HCT116 (cell line): ENCODE measurements around the gene LSAMP. TPM values are rescaled to one million over a fixed set of nuclear protein-coding genes. Genes with fewer than 3 reads are reported as not detected.

ENCODE experiments used
- ATAC-seq: fragments of 200-7000 bp; cut with Tn5 transposase; 2 replicates; pipeline ENCODE4 v1.9.1; 2020; ENCODE audit warnings: mild to moderate bottlenecking, moderate library complexity
- BruUV-seq: library from RNA; stranded (reverse); fragments of 400-500 nt; replicated peaks from 2 replicates; lab custom pipeline; 2021; lab: Mats Ljungman, UMichigan
- CTCF ChIA-PET: fragments of 300-600 bp; sonication (Branson Sonifier 250); formaldehyde crosslinking; loops from one replicate; lab custom pipeline; 2021; ENCODE audit warnings: antibody characterized with exemption; lab: Charles Lee
- POLR2A ChIA-PET: fragments of 300-600, 350-600 bp; sonication (Branson Sonifier 250); formaldehyde crosslinking; loops from one replicate; lab custom pipeline; 2021; ENCODE audit warnings: antibody characterized with exemption; lab: Charles Lee
- RAD21 ChIA-PET, 2 experiments: fragments of 300-600 bp; sonication (Branson Sonifier 250); formaldehyde crosslinking; loops; one replicate each; lab custom pipeline; 2023; ENCODE audit warnings: low total read pairs in 2 of 2; ENCODE audit not compliant: uncharacterized antibody in 2 of 2, unreplicated experiment in 2 of 2, low non-redundant PET in 1 of 2; lab: Charles Lee
- DNase-seq: peaks from one replicate; pipeline ENCODE4 v3.0.0-alpha.2; 2010; ENCODE audit warnings: low read depth, low spot score
- H2AFZ ChIP-seq: fragments of 200-600 bp; shearing (Covaris generic), sonication (generic); 2 replicates; pipeline ENCODE4 v1.6.1; 2017; ENCODE audit warnings: low read depth, mixed run types, mixed read lengths, antibody characterized with exemption, low read length; ENCODE audit not compliant: poor library complexity, severe bottlenecking
- H3K27ac ChIP-seq: 2 replicates; pipeline ENCODE4 v1.5.1; 2012; ENCODE audit warnings: low read depth, low read length
- H3K27me3 ChIP-seq: fragments of 200-600 bp; sonication (generic); 2 replicates; pipeline ENCODE4 v1.6.1; 2016; ENCODE audit warnings: mixed run types, low read length, mixed read lengths; ENCODE audit not compliant: insufficient read depth
- H3K36me3 ChIP-seq, 2 experiments: fragments of 200-500 bp in 1 of 2; fragments of 200-600 bp in 1 of 2; sonication (Bioruptor generic) in 1 of 2; sonication (generic) in 1 of 2; 2 replicates each; pipeline versions ENCODE4 v1.5.1 to v1.6.1; 2014 to 2016; ENCODE audit warnings: low read length in 2 of 2, inconsistent platforms in 1 of 2, mixed read lengths in 1 of 2, mixed run types in 1 of 2; ENCODE audit not compliant: insufficient read depth in 2 of 2, control insufficient read depth in 1 of 2
- H3K4me1 ChIP-seq, 2 experiments: fragments of 200-600 bp in 1 of 2; sonication (generic) in 1 of 2; 2 replicates each; pipeline versions ENCODE4 v1.5.1 to v1.6.1; 2012 to 2017; ENCODE audit warnings: low read length in 2 of 2, inconsistent platforms in 1 of 2, mild to moderate bottlenecking in 1 of 2, mixed read lengths in 1 of 2, mixed run types in 1 of 2, moderate library complexity in 1 of 2; ENCODE audit not compliant: insufficient read depth in 2 of 2, control insufficient read depth in 1 of 2
- H3K4me2 ChIP-seq: fragments of 200-600 bp; sonication (generic); 2 replicates; pipeline ENCODE4 v1.6.1; 2017; ENCODE audit warnings: mixed run types, low read length, mixed read lengths
- H3K4me3 ChIP-seq, 2 experiments: fragments of 200-600 bp in 1 of 2; sonication (generic) in 1 of 2; replicated peaks in 1 of 2; 2 replicates each; pipeline ENCODE4 v1.5.1; 2011 to 2016; ENCODE audit warnings: low read length in 2 of 2, control low read depth in 1 of 2, low read depth in 1 of 2, mild to moderate bottlenecking in 1 of 2, mixed read lengths in 1 of 2, mixed run types in 1 of 2
- H3K79me2 ChIP-seq: fragments of 200-600 bp; sonication (generic); 2 replicates; pipeline ENCODE4 v1.6.1; 2017; ENCODE audit warnings: mild to moderate bottlenecking, mixed run types, low read length, moderate library complexity, mixed read lengths; ENCODE audit not compliant: insufficient read depth
- H3K9ac ChIP-seq: fragments of 200-600 bp; sonication (generic); 2 replicates; pipeline ENCODE4 v1.6.1; 2016; ENCODE audit warnings: low read length, mixed read lengths
- H3K9me2 ChIP-seq: fragments of 200-600 bp; sonication (generic), shearing (Covaris generic); 2 replicates; pipeline ENCODE4 v1.6.1; 2017; ENCODE audit warnings: mixed run types, mild to moderate bottlenecking, moderate library complexity; ENCODE audit not compliant: insufficient read depth
- H3K9me3 ChIP-seq, 2 experiments: fragments of 200-500 bp in 1 of 2; fragments of 200-600 bp in 1 of 2; sonication (Bioruptor generic) in 1 of 2; sonication (generic) in 1 of 2; 2 replicates each; pipeline ENCODE4 v1.6.1; 2014 to 2017; ENCODE audit warnings: low read length in 2 of 2, mixed read lengths in 2 of 2, inconsistent platforms in 1 of 2, low read depth in 1 of 2, mild to moderate bottlenecking in 1 of 2, mixed run types in 1 of 2, moderate library complexity in 1 of 2; ENCODE audit not compliant: control insufficient read depth in 1 of 2, insufficient read depth in 1 of 2
- H4K20me1 ChIP-seq: fragments of 200-600 bp; sonication (generic), shearing (Covaris generic); 2 replicates; pipeline ENCODE4 v1.6.1; 2017; ENCODE audit warnings: mixed run types, mild to moderate bottlenecking, moderate library complexity; ENCODE audit not compliant: insufficient read depth
- EGR1 ChIP-seq: IDR thresholded peaks from 2 replicates; pipeline ENCODE4 v1.6.1; 2012; ENCODE audit warnings: low read depth
- FOSL1 ChIP-seq: IDR thresholded peaks from 2 replicates; pipeline ENCODE4 v1.6.1; 2012; ENCODE audit warnings: low read depth
- JUND ChIP-seq: IDR thresholded peaks from 2 replicates; pipeline ENCODE4 v1.6.1; 2012
- POLR2A ChIP-seq: IDR thresholded peaks from 2 replicates; pipeline ENCODE4 v1.7.0; 2011; ENCODE audit warnings: borderline replicate concordance; ENCODE audit not compliant: insufficient read depth, insufficient read length; ENCODE audit errors: extremely low read depth
- POLR2AphosphoS5 ChIP-seq: IDR thresholded peaks from 2 replicates; pipeline ENCODE4 v1.6.1; 2011; ENCODE audit warnings: mild to moderate bottlenecking, low read depth, low read length, moderate library complexity
- SIN3A ChIP-seq: IDR thresholded peaks from 2 replicates; pipeline ENCODE4 v1.6.1; 2012; ENCODE audit warnings: low read depth
- TCF7L2 ChIP-seq: IDR thresholded peaks from 2 replicates; pipeline ENCODE4 v1.7.0; 2011; ENCODE audit warnings: borderline replicate concordance, inconsistent platforms; ENCODE audit not compliant: insufficient read depth, insufficient read length; ENCODE audit errors: extremely low read depth
- YY1 ChIP-seq: IDR thresholded peaks from 2 replicates; pipeline ENCODE4 v1.6.1; 2011; ENCODE audit warnings: low read length, low read depth, moderate library complexity, mild to moderate bottlenecking; ENCODE audit not compliant: insufficient replicate concordance; ENCODE audit errors: extremely low read depth
- ZBTB33 ChIP-seq: IDR thresholded peaks from 2 replicates; pipeline ENCODE4 v1.6.1; 2011; ENCODE audit warnings: mild to moderate bottlenecking, low read length, moderate library complexity; ENCODE audit not compliant: insufficient replicate concordance; ENCODE audit errors: extremely low read depth
- ZNF274 ChIP-seq: fragments of 200-500 bp; sonication (Bioruptor generic); IDR thresholded peaks from 2 replicates; pipeline ENCODE4 v1.6.1; 2014; ENCODE audit warnings: mild to moderate bottlenecking, low read depth, low read length, inconsistent platforms
- intact Hi-C: fragments of 100-400 bp; cut with micrococcal nuclease; formaldehyde crosslinking; loops from 2 replicates; pipeline ENCODE4 v1.10.0; 2022
- total RNA-seq: library from RNA; stranded (reverse); gene quantifications from one replicate; pipeline ENCODE4 v1.2.1, GENCODE V29; 2021; ENCODE audit not compliant: unreplicated experiment
- TF ChIP-seq, protein P1 (sequence below): IDR thresholded peaks from 2 replicates; pipeline ENCODE4 v1.6.1; 2012; ENCODE audit warnings: low read depth
- TF ChIP-seq, protein P2 (sequence below), 3 experiments: fragments of 200-600 bp in 1 of 3; sonication (generic) in 1 of 3; IDR thresholded peaks in 2 of 3; conservative IDR thresholded peaks in 1 of 3; 2 replicates each; pipeline ENCODE4 v1.5.1; 2012 to 2017; ENCODE audit warnings: low read depth in 2 of 3, low read length in 2 of 3, antibody characterized with exemption in 1 of 3, borderline replicate concordance in 1 of 3, control low read depth in 1 of 3, mild to moderate bottlenecking in 1 of 3, mixed read lengths in 1 of 3, mixed run types in 1 of 3, moderate library complexity in 1 of 3; ENCODE audit not compliant: insufficient read depth in 1 of 3

LSAMP gene
- total RNA-seq, 1 experiment from 2014 or later = 0.25 TPM

- ChIA-PET CTCF (no interaction called here), RAD21 (no interaction called here), POLR2A (no interaction called here)
- TF ChIP-seq YY1 = no peak
- TF ChIP-seq, protein P1, sequence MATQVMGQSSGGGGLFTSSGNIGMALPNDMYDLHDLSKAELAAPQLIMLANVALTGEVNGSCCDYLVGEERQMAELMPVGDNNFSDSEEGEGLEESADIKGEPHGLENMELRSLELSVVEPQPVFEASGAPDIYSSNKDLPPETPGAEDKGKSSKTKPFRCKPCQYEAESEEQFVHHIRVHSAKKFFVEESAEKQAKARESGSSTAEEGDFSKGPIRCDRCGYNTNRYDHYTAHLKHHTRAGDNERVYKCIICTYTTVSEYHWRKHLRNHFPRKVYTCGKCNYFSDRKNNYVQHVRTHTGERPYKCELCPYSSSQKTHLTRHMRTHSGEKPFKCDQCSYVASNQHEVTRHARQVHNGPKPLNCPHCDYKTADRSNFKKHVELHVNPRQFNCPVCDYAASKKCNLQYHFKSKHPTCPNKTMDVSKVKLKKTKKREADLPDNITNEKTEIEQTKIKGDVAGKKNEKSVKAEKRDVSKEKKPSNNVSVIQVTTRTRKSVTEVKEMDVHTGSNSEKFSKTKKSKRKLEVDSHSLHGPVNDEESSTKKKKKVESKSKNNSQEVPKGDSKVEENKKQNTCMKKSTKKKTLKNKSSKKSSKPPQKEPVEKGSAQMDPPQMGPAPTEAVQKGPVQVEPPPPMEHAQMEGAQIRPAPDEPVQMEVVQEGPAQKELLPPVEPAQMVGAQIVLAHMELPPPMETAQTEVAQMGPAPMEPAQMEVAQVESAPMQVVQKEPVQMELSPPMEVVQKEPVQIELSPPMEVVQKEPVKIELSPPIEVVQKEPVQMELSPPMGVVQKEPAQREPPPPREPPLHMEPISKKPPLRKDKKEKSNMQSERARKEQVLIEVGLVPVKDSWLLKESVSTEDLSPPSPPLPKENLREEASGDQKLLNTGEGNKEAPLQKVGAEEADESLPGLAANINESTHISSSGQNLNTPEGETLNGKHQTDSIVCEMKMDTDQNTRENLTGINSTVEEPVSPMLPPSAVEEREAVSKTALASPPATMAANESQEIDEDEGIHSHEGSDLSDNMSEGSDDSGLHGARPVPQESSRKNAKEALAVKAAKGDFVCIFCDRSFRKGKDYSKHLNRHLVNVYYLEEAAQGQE = no peak
- TF ChIP-seq POLR2AphosphoS5 = no peak
- TF ChIP-seq ZNF274 = no peak
- TF ChIP-seq TCF7L2 = no peak
- TF ChIP-seq, protein P2, sequence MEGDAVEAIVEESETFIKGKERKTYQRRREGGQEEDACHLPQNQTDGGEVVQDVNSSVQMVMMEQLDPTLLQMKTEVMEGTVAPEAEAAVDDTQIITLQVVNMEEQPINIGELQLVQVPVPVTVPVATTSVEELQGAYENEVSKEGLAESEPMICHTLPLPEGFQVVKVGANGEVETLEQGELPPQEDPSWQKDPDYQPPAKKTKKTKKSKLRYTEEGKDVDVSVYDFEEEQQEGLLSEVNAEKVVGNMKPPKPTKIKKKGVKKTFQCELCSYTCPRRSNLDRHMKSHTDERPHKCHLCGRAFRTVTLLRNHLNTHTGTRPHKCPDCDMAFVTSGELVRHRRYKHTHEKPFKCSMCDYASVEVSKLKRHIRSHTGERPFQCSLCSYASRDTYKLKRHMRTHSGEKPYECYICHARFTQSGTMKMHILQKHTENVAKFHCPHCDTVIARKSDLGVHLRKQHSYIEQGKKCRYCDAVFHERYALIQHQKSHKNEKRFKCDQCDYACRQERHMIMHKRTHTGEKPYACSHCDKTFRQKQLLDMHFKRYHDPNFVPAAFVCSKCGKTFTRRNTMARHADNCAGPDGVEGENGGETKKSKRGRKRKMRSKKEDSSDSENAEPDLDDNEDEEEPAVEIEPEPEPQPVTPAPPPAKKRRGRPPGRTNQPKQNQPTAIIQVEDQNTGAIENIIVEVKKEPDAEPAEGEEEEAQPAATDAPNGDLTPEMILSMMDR (IDR thresholded peaks at IDR 0.05 in 2 of 3, conservative IDR thresholded peaks at IDR 0.05 in 1 of 3; ENCODE audit: borderline replicate concordance in 1 of 3, insufficient read depth in 1 of 3, low read depth in 2 of 3, low read length in 2 of 3) = no peak
- no peak for TF ChIP-seq EGR1
- no peak for TF ChIP-seq ZBTB33
- no peak for TF ChIP-seq POLR2A
- TF ChIP-seq JUND = no peak
- TF ChIP-seq SIN3A = no peak
- TF ChIP-seq FOSL1 = no peak
- no peaks in the 10 kb centered on the region for H3K36me3 ChIP-seq
- no peak for DNase-seq
- H3K9ac ChIP-seq = no peak overlapping the region
- H3K9me3 ChIP-seq = no peaks in the 10 kb centered on the region
- no peaks in the 10 kb centered on the region for H3K4me1 ChIP-seq
- no peaks in the 10 kb centered on the region for H4K20me1 ChIP-seq
- no peaks in the 10 kb centered on the region for H3K79me2 ChIP-seq
- no peak overlapping the region for H3K27ac ChIP-seq
- no peak overlapping the region for H3K4me2 ChIP-seq
- no peak for ATAC-seq
- intact Hi-C loops = no loop called here
- BruUV-seq = no TSS peak
- H3K9me2 ChIP-seq = no peaks in the 10 kb centered on the region
- H3K27me3 ChIP-seq = peaks cover 17% of the 10 kb centered on the region; the same call in 1 of the 2 replicates
- no peak overlapping the region for H2AFZ ChIP-seq
- H3K4me3 ChIP-seq = no peak overlapping the region
Measured at GRCh38 chr3:116300226-116300625, 145.1 kb downstream of the LSAMP start.
